ENCODE results near the gene HEMGN.
"Not testable (repeated sequence)": the region's sequence is repeated elsewhere in the genome, so short reads cannot be mapped to it uniquely, and the experiment has no call there.

HEMGN gene

DNA sequence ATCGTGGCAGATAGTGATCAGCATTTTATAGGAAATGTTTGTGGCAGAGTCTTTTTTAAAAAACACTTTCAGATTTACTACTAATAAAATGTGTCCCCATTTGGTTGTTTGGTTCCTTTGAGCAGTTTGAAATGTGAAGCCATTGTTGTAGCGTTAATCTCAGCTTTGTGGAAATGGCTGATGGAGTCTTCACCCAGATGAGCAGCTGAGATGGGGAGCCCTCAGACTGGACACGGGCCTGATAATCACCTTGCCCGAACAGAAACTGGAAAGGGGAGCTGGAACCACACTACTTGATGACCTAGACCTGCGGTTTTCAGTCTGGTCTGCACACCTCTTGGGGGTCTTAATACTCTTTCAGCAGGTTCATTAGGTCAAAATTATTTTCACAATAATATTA is 24.6 kb upstream of the HEMGN start:
- DNase-seq, result no peak

DNA sequence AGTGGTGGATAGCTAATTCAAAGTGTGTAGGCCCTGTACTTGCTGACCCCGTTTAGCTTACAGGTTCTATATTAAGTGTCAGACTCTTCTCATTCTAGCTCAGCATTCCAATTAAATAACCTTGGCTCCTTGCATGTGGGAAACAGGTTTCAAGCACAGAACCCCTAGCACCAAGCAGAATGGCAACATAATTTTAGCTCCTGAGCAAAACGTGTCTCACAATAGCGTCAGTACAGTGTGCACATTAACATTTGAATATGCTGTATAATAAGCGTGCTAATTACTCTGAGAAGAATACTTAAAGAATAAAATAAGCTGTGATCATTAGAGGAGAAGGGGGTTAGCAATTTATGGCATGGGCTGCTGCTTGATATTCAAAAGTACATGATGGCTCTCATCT is 24.2 kb upstream of the HEMGN start:
- no peak for DNase-seq

DNA sequence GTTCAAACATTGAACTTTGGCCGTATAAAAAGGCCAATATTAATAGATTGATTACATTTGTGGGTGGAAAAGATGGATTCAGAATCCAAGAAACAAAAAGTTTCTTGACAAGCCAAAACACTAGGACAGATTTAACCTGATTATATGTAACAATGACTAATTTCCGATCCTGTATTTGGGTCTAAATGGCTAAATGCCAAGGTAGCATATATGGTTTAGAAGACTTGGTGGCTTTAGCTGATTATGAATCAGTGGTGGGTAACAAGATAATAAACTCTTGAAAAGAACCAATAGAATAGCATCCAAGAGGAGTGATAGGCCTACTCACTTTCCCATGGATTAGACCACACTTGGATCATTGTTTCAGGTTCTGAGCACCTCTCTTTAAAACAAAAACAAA is 23.4 kb upstream of the HEMGN start:
- no peak for DNase-seq

DNA sequence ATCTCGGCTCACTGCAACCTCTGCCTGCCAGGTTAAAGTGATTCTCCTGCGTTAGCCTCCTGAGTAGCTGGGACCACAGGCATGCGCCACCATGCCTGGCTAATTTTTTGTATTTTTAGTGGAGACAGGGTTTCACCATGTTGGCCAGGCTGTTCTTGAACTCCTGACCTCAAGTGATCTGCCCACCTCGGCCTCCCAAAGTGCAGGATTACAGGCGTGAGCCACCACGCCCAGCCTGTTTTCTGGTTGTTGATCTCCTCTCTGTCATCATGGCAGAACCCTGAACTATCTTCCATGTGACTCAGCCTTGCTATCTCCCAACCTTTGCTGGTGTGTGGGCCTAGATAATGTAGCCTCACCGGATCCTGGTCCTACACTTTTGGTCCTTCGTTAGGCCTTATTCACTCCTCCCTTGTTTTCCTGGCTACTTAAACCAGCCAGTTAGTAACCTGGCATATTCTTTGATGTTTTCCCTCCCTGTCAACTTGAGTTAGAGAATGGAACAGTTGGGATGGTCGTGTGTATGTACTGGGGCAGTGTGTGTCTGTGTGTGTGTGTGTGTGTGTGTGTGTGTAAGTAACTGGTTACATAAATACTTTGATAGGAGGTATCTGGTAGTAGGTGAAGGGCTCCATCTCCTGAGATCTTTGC is 22.8 kb upstream of the HEMGN start:
- DNase-seq, result not testable (repeated sequence)

DNA sequence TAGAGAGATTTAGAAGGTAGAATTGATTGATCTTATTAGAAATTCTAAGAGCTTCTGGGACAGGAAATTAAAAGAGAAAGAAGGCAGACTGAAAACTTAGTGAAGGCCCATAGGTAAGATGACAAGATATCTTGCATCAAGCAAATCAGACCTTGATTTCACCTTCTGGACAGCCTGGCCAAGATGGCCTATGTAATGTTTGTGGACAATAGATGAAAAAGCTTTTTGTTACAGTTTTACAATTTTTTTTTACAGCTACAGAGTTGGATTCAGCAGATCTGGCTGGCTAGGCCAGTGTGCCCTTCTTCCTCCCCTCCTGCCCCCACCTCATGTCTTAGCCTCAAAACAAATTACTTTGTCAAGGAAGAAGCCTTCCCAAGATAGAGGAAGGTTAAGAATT is 21.6 kb upstream of the HEMGN start:
- DNase-seq, result no peak

DNA sequence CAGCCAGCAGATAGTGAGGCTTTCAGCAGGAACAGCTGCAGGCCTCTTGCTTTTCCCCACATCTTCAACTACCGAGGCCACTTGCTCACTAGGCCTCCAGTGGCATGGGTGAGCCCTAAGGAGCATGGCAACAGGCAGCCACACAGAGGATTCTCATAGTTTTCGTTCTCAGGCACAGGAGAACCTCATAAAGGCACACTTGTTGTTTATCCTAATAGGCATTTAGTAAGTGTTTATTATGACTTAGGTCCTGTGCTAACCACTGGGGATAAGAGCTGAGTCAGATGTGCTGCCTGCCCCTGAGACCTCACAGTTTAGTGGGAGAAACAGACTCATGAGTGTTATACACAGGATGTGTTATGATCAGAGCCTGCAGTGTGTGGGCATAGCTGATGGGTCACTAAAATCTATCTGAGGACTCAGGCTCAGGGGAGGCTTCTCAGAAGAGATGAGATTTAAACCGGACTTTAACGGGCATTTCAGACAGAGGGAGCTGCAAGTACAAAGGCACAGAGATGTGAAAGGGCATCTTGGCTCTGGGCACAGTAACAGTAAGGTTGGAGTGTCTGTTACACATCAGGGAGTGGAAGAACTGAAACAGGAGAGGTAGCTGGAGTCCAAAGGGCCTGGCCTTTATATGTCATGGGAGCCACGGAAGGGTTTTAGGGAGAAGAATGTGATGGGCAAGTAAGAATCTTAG is 21.0 kb upstream of the HEMGN start:
- DNase-seq, result no peak

DNA sequence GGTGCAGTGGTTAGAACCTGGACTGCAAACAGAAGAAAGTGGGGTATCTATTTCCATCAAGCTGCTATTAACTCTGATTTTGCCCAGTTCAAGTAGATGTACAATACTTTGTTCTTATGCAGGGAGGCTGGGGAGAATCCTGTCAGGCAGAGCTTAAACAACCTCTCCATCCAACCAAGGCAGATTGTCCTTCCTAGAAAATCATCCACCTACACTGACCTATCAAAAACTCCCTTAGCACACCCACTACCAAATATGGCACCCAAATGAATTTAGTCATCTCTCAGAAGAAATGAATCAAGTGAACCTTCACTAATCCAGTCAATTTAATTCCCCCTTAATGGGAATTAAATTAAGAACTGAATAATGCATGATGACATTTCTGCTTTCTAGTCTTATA is 18.4 kb upstream of the HEMGN start:
- DNase-seq, result no peak

DNA sequence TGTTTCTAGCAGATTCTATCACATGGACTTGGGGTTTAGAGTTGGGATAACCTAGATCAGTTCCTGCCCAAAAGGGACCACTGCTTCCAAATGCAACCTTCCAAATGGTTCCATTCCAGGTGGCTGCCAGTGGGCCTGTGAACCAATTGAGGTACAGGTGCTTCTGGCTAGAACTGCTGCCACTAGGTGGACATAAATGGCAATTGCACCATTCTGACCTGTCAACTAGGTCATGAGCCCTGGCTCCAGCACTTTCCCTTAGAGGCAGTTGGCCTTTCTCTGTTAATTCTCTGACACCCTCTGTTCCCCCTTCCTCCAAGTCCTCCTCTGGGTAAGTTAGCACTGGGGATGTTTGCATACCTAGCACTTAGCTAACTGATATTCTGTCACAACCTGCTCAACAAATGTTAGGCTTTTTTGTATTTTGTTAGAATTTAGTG is 16.6 kb upstream of the HEMGN start:
- DNase-seq, result no peak

DNA sequence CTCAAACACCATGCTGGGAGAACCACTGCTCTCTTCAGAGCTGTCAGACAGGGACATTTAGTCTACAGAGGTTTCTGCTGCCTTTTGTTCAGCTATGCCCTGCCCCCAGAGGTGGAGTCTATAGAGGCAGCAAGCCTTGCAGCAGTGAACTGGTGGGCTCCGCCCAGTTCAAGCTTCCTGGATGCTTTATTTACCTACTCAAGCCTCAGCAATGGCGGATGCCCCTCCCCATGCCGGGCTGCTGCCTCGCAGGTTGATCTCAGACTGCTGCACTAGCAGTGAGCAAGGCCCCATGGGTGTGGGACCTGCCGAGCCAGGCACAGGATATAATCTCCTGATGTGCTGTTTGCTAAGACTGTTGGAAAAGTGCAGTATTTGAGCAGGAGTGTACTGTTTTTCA is 12.9 kb upstream of the HEMGN start:
- DNase-seq, result not testable (repeated sequence)

DNA sequence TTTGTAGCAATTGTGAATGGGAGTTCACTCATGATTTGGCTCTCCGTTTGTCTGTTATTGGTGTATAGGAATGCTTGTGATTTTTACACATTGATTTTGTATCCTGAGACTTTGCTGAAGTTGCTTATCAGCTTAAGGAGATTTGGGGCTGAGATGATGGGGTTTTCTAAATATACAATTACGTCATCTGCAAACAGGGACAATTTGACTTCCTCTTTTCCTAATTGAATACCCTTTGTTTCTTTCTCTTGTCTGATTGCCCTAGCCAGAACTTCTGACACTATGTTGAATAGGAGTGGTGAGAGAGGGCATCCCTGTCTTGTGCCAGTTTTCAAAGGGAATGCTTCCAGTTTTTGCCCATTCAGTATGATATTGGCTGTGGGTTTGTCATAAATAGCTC is 9.1 kb upstream of the HEMGN start:
- DNase-seq, result not testable (repeated sequence)

DNA sequence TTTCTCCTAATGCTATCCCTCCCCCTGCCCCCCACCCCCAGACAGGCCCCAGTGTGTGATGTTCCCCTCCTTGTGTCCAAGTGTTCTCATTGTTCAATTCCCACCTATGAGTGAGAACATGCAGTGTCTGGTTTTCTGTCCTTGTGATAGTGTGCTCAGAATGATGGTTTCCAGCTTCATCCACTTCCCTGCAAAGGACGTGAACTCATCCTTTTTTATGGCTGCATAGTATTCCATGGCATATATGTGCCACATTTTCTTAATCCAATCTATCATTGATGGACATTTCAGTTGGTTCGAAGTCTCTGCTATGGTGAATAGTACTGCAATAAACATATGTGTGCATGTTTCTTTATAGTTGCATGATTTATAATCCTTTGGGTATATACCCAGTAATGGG is 7.5 kb upstream of the HEMGN start:
- not testable (repeated sequence) for DNase-seq

DNA sequence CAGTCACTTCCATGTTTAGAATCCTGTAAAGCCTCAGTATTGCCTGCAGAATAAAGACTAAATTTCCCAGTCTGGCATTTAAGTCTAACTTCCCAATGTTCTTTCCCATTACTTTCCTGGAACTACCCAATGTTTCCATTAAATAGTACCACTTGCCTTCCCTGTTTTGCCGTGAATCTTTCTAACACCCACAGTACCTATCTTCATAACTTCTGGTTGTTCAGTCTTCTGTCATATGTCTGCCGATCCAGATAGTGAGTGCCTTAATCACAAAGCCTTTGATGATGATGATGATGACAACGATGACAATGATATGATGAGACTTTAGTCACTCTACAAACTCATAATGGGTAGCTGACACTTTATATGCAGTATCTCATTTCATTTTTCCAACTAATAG is 6.6 kb upstream of the HEMGN start:
- DNase-seq, result no peak

DNA sequence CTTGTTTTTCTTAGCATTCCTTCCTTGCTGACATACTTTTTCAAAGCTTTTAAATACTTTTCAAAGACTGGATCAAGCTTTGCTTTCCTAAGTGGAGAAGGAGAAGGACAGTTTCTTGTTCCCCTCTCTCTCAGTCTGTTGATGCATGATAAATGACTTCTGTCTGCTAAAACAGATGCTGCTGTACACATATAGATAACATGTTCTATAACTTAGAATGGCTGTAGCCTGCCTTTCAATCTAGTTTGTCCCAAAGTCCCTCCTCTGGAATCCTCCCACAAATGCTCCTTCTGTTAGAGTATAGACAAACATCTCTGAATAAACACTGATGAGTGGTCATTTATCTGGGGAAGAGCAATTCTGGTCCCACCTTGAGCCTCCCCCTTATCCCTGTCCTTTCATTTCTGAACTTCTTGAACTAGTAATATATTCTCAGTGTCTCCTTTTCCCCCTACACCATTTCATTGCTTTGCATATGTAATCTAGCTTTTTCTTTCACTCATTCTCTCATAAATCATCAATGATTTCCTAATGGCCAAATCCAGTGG is 5.4 kb upstream of the HEMGN start:
- DNase-seq, result no peak

DNA sequence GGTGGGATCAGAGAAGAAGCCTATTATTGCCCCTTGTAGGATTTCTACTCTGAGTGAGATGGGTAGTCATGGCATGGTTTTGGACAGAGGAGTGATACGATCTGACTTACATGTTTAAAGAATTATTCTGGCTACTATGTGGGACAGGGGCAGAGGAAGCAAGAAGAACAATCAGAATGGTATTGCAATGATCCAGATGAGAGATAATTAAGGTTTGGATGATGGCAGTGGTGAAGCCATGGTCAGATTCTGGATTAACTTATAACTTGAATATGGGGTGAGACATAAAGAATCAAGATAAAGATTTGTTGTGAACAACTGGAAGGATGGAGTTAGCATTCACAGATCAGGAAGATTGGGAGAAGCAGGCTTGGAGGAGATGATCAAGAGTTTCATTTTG is 3.4 kb upstream of the HEMGN start:
- DNase-seq, result no peak

DNA sequence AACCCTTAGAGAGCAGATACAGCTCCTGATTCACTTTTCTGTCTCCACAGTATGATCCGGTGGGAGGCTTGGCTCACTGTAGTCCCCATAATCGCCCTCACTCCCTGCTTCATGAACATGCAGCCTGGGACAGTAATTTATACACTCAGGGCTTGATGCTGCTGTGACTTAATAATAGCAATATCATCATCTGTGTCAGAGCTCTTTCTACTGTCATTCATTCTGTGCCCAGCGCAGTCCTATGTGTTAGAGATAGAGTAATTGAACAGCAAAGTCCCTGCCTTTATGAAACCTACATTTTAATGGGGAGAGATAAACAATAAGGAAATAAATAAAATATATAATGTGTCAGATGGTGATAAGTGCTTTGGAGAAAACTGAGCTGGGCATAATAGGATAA is 2.8 kb upstream of the HEMGN start:
- no peak for DNase-seq

DNA sequence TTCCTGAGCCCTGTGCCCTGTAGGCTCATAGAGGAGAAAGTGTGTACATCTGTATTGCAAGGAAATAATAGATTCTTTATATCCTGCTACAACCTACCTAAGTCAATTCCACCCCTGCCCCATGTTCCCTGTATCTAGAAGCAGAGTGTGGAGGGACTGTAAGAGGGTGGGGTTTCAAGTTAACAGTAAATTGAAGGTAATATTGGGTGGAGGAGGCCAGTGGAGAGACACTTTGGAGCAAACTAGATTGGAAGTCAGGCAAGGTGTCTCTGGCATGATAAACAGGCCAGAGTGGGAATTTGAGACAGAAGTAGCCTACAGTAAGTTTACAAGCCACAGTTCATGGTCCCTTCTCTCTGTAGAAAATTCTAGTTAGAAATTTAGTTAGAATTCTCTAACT is 2.3 kb upstream of the HEMGN start:
- DNase-seq, result no peak

DNA sequence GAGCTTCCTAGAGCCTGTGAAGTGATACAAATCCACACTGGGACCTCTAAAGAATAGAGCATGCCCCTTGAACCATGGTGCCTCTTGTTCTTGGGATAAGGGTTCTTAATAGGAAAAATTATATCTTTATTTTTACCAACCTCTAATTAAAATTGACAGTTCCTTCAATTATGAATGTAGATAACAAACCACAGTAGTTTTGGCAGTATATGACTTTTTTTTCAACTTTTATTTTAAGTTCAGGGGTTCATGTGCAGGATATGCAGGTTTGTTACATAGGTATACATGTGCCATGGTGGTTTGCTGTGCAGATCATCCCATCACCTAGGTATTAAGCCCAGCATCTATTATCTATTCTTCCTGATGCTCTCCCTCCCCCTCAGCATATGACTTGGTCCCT is 974 bp downstream of the HEMGN start:
- no peak for DNase-seq

DNA sequence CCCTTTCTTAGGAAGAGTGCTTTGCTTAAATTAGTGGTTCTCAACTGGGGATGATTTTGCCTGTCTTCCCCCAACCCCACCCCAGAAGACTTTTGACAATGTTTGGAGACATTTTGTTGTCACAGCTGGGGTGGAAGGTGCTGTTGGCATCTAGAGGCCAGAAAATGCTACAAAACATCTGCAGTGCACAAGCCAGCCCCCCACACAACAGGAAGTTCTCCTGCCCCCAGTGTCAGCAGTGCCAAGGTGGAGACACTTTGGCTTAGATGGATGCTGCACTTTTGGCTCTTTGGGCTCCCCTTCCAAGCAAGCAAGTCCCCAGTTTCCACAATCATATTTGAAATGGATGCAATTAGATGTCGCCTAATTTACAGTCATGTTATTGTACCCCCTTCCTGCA is 2.7 kb downstream of the HEMGN start:
- no peak for DNase-seq

DNA sequence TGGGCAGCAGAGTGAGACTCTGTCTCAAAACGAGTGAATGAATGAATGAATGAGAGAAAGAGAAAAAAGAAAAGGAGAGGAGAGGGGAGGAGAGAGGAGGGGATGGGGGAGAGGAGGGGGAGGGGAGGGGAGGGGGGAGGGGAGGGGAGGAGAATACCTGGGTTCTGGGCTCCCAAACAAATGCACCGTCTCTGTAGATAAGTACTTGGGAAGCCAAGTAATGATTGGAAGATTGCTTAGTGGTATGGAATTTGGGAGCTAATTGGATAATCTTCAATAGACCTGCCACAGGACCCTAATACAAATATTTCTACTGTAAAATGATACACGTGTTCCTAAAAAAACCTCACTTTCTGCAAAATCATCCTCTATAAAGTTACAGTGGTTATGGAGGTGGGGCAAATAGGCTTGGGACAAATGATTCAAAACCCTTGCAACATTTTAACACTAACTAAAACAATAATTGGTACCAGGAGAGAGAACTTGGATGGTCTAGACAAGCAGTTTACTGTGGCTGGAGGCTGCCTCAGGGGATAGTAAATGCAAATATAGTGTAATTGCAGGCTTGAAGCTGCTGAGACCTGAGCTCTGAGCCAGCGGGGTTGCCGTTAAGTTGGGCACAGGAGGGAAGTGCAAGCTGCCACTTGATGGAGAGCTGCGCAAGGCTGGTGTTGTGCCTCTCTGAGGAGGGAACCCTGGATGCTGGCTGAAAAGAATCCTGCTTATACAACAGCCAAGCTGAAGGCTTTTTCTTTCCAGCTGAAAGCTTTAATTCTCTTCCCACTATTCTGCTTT is 3.5 kb downstream of the HEMGN start:
- no peak for DNase-seq

DNA sequence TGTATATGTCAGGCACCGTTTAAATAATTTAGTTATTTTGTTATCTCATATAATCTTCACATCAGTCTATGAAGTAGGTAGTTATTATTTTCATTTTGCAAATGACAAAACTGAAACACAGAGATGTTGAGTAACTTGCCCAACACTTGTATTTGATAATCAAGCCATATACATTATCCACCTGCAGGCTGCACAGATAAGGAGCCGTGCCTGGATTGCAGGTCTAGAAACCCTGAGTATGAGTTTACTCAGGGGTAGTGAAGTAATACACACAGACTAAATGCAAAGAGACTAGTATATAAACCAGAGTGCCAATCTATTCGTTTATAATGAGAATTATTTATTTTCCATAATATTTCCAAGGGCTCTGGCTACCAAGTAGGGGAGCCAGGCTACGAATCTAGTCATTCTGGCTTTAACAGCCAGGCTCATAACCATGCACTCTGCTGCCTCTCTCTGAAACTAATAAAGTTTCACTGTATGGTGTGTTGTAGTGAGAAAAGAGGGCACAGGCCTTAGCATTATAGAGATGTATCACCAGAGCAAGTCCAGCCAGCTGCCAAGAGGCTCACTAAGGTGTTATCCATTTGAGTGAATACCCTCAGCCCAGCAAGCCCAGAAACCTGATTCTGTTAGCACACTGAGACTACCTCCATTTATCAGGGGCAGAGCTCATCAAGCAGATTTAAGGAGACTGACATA is 4.5 kb downstream of the HEMGN start:
- DNase-seq, result no peak

DNA sequence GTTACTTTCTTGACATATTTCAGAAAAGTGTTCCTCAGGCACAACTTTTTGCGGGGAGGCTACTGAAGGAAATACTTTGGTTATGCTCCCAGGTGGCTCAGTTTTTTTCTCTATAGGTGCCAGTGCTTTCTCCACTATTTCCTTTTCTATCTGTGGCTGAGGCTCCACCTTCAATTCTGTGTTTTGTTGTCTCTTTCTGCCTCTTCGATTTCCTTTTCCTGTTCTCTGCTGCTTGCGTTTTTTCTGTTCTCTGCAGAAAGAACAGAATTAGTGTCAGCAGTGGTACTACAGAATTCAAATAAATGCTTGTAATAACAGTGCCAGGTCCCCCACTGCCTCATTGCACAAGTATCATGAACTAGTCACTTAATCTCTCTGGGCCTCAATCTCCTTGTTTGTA is 7.0 kb downstream of the HEMGN start:
- DNase-seq, result no peak

DNA sequence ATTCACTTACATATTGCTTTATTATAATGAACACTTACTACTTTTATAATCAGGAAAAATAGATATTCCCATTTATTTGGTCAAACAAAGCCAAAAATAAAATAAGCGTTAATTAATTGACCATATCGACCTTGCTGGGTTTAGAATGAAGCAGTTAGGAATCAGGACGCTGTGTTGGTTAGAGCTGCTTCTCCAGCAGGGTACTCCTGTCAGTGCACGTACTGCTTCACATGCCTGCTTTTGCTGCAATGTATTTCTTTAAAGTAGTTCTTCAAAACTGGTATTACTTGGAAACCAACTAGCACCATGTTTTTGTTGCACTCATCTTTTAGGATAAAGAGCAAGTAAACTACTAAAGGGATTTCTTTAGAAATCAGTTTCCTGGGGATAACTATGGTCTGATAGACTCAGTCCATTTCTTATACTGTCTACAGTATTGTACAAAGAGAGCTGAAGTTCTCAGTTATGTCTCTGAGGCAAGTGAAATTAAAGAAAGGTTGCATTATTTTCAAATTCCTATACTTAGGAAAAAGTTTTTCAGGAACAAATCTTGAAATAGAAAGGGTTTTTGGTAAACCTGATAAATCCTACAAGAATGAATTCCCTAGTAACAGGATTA is 8.9 kb downstream of the HEMGN start:
- DNase-seq, result no peak

Measured in femur (tissue), 1 donor.